ENCODE results near the gene COMMD6.
"Not testable (repeated sequence)": the region's sequence is repeated elsewhere in the genome, so short reads cannot be mapped to it uniquely, and the experiment has no call there.

COMMD6 gene

DNA sequence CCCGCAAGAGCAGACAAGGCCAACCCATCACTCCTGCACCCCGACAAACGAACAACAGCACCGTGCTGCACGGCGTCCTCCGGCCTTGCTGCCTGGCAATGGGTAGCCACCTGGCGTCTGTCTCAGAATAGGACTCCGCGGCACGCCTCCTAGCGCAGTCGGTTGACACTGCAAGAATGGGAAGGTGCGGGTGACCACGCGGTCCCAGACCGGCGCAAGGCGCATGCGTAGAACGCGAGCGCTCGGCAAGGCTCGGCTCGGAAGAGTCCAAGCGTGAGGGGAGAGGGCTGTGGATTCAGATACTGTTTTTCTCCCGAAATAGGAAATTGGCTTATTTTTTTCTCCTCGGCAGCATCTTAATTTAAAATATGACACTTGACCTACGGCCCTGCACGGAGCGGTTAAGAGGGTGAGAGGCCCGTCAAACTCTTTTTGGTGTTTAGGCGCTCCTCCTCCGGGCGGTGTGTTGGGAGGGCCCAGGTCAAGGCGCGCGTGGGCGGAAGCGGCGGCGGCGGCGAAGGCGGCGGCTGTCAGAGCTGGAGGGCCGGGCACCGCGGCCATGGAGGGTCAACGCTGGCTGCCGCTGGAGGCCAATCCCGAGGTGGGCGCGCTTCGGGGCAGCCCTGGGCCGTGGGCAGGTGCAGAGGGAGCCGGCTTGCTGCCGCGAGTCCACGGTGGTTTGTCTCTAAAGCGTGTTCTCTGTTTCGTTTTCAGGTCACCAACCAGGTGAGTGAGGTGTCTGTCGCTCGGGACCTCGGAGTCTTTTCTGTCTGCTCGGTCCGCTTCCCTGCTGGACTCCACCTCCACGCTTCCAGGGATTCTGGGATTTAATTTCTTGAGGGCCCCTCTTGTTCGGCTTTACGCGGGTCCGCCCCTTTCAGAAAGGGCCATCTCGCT is 11.9 kb upstream of the COMMD6 start, which contains the start of gene UCHL3:
UCHL3 (plus strand) TSS at position 530 of the 897 bp plus-strand sequence; CDS start at position 560, 30 bp downstream.
- peak within 1 kb of the TSS; percentile 97 for H3K27ac Mint-ChIP-seq
- H3K27me3 Mint-ChIP-seq (ENCODE audit: low read depth) = peaks cover 5% of the 10 kb centered on the region
- H3K36me3 Mint-ChIP-seq (ENCODE audit: low read depth) = peaks cover 19% of the 10 kb centered on the region
- peak within 1 kb of the TSS; percentile 97 for H3K4me3 Mint-ChIP-seq
- no peaks in the 10 kb centered on the region for H3K9me3 Mint-ChIP-seq
- peaks cover 22% of the 10 kb centered on the region for H3K4me1 Mint-ChIP-seq (ENCODE audit: low read depth)

DNA sequence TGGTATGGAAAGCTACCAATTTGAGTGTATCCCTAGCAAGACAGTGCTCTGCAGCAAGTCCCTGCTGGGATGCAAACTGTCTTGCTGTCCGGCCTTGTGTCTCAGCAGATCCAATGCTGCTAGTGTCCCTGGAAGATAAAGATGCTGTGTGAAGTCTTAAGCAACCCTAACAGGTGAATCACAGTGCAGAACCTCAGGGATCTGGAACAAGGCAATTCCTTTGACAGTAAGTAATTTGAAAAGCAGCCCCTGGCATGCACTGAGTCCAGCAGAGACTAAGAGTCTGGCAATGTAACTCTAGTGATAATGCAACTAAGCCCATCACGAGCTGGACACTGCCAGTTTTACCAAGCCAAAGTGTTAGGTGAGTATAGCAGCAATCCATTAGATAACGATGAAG is 10.3 kb upstream of the COMMD6 start:
- peaks cover 16% of the 10 kb centered on the region for H3K4me1 Mint-ChIP-seq (ENCODE audit: low read depth)
- H3K27ac Mint-ChIP-seq = no peak overlapping the region
- H3K27me3 Mint-ChIP-seq (ENCODE audit: low read depth) = peaks cover 5% of the 10 kb centered on the region
- no peak overlapping the region for H3K4me3 Mint-ChIP-seq
- peaks cover 6% of the 10 kb centered on the region for H3K36me3 Mint-ChIP-seq (ENCODE audit: low read depth)
- H3K9me3 Mint-ChIP-seq = no peaks in the 10 kb centered on the region

DNA sequence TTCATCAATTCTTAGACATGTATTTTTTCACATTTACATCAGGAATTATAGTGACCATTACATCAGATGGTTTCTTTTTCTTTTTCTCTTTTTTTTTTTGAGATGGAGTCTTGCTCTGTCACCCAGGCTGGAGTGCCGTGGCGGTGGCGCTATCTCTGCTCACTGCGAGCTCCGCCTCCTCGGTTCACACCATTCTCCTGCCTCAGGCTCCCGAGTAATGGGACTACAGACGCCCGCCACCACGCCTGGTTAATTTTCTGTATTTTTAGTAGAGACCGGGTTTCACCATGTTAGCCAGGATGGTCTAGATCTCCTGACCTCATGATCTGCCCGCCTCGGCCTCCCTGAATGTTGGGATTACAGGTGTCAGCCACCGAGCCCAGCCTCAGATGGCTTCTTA is 7.7 kb upstream of the COMMD6 start:
- not testable (repeated sequence) for H3K4me3 Mint-ChIP-seq; H3K27me3 Mint-ChIP-seq (ENCODE audit: low read depth); H3K9me3 Mint-ChIP-seq; H3K36me3 Mint-ChIP-seq (ENCODE audit: low read depth); H3K27ac Mint-ChIP-seq
- H3K4me1 Mint-ChIP-seq (ENCODE audit: low read depth) = peaks cover 11% of the 10 kb centered on the region

DNA sequence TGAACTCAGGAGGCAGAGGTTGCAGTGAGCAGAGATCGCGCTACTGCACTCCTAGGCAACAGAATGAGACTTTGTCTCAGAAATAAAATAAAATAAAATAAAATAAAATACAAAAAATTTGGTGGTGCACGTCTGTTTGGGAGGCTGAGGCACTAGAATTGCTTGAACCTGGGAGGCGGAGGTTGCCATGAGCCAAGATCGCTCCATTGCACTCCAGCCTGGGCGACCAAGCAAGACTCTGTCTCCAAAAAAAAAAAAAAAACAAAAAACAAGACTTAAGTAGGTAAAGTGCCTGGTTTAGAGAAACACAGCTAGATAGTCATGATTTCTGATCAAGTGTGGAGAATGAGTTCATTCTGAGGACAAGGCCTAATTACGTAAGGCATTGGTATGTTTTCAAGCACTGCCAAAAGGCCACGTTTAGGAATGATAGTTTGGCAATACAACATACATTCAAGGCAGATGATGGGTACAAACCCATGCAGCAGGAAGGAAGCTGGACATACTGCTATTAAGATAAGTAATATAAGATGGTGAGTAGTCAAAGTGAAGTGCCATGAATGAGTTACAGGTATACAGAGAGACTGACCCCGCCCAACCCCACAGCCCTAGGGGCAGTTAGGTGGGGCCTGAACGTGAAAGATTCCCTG is 7.2 kb upstream of the COMMD6 start:
- Mint-ChIP-seq H3K9me3 (no peaks in the 10 kb centered on the region), H3K27me3 (ENCODE audit: low read depth) (peaks cover 5% of the 10 kb centered on the region), H3K4me1 (ENCODE audit: low read depth) (peaks cover 8% of the 10 kb centered on the region), H3K27ac (no peak overlapping the region), H3K36me3 (ENCODE audit: low read depth) (peaks cover 2% of the 10 kb centered on the region), H3K4me3 (no peak overlapping the region)

DNA sequence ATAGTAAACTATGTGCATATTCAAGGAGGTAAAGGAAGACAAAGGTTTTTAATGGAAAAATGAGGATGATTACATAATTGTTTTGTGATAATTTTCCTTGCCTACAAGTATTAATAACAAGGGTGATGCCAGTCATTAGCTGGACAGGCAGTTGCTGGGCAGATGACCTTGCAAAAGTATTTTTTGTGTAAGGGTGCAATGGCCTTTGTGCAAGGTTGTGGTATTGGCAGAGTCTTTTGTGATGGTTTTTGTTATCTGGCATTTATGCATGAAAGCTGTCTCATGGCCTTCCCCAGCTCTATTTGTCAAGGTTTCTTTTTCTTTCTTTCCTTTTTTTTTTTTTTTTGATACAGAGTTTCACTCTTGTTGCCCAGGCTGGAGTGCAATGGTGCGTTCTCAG is 4.3 kb upstream of the COMMD6 start:
- Mint-ChIP-seq H3K9me3 (no peaks in the 10 kb centered on the region), H3K27me3 (ENCODE audit: low read depth) (peaks cover 1% of the 10 kb centered on the region)

DNA sequence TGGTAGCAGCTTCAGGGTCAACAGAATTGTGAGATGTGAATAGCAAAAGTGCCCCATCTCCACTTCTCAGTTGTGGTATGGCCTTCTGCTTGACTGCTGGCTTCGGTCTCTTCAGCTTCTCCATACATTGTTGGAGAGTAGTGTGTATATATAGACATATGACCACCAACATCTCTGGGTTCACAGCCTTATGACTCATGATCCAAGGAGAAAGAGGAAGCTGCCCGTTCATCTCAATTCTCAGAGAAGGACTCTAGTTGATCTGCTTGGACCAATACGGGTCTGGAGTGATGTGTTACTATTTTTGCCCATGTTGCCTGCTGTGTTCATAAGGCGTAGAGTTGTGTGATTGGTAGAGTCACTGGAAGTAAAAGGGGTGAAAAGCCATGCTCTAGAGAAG is 3.6 kb upstream of the COMMD6 start:
- Mint-ChIP-seq H3K4me3 (no peak overlapping the region), H3K27ac (no peak overlapping the region), H3K36me3 (ENCODE audit: low read depth) (peaks cover 5% of the 10 kb centered on the region), H3K27me3 (ENCODE audit: low read depth) (no peaks in the 10 kb centered on the region), H3K4me1 (ENCODE audit: low read depth) (peaks cover 17% of the 10 kb centered on the region), H3K9me3 (no peaks in the 10 kb centered on the region)

More for the DNA sequence above, 4.3 kb upstream of the COMMD6 start:
- Mint-ChIP-seq H3K4me1 (ENCODE audit: low read depth) (peaks cover 11% of the 10 kb centered on the region), H3K4me3 (no peak overlapping the region), H3K27ac (no peak overlapping the region), H3K36me3 (ENCODE audit: low read depth) (peaks cover 3% of the 10 kb centered on the region)

DNA sequence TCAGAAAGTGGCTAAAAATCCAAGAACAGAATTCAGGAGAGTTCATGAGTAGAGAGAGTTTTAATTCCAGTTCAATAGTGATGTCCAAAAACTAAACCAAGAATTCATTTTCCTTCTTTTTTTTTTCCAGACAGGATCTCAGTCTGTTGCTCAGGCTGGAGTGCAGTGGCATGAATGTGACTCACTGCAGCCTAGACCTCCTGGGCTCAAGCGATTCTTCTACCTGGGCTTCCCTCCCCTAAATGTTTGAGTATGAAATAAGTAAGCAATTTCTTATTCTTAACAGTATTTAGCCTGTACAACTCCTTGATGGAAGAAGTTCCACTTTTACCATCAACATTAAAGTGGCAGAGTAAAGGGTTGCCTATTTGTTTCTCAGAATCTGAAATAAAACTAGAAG is 3.8 kb downstream of the COMMD6 start:
- Mint-ChIP-seq H3K36me3 (ENCODE audit: low read depth) (peaks cover 23% of the 10 kb centered on the region), H3K4me3 (no peak overlapping the region), H3K9me3 (no peaks in the 10 kb centered on the region), H3K27ac (no peak overlapping the region), H3K27me3 (ENCODE audit: low read depth) (no peaks in the 10 kb centered on the region), H3K4me1 (ENCODE audit: low read depth) (peaks cover 44% of the 10 kb centered on the region)

DNA sequence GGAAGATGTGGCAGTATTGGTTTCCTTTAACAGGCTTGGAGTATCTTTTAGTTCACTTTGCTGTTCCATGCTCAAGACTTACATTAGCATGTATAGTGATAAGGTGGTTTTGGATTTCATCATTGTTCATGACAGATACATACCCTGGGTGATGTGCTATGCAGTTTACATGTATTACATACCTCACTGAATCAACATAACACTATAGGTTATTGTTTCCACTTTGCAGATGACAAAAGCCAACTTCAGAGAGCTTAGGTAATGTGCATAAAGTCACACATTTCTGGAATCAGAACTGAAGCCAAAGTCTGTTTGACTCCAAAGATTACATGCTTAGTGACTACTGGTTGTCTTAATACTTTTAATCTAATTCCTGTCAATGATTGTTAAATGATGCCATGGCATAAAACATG is 7.1 kb downstream of the COMMD6 start:
- Mint-ChIP-seq H3K4me1 (ENCODE audit: low read depth) (peaks cover 27% of the 10 kb centered on the region), H3K27me3 (ENCODE audit: low read depth) (no peaks in the 10 kb centered on the region), H3K27ac (peak overlapping the region; percentile 52), H3K4me3 (no peak overlapping the region), H3K9me3 (no peaks in the 10 kb centered on the region), H3K36me3 (ENCODE audit: low read depth) (peaks cover 33% of the 10 kb centered on the region)

DNA sequence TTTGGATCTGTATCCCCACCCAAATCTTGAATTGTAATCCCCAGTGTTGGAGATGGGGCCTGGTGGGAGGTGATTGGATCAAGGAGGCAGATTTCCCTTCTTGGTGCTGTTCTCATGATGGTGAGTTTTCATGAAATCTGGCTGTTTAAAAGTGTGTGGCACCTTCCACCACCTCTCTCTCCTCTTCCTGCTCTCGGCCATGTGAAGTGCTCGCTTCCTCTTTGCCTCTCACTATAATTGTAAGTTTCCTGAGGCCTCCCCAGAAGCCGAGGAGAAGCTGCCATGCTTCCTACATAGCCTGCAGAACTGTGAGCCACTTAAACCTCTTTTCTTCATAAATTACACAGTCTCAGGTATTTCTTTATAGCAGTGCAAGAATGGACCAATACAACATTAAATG is 15.7 kb downstream of the COMMD6 start:
- Mint-ChIP-seq H3K27me3 (ENCODE audit: low read depth) (no peaks in the 10 kb centered on the region), H3K36me3 (ENCODE audit: low read depth) (peaks cover 16% of the 10 kb centered on the region), H3K27ac (no peak overlapping the region), H3K4me1 (ENCODE audit: low read depth) (no peaks in the 10 kb centered on the region), H3K4me3 (no peak overlapping the region), H3K9me3 (peaks cover 10% of the 10 kb centered on the region)

DNA sequence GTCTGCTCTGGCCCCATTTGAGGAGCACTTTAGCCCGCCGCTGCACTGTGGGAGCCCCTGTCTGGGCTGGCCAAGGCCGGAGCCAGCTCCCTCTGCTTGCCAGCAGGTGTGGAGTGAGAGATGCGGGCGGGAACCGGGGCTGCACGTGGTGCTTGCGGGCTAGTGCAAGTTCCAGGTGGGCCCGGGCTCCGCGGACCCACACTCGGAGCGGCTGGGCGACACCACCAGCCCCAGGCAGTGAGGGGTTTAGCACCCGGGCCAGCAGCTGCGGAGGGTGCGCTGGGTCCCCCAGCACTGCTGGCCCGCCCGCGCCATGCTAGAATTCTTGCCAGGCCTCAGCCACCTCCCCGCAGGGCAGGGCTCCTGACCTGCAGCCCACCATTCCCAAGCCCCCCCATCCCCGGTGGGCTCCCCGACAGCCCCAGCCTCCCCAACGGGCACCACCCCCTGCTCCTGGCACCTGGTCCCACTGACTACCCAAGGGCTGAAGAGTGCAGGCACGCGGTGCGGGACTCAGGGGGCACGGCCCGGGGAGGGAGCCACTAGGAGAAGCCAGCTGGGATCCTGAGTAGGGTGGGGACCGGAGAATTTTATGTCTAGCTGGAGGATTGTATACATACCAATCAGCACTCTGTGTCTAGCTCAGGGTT is 19.1 kb downstream of the COMMD6 start:
- Mint-ChIP-seq H3K9me3 (peaks cover 10% of the 10 kb centered on the region), H3K27me3 (ENCODE audit: low read depth) (no peaks in the 10 kb centered on the region), H3K4me1 (ENCODE audit: low read depth) (no peaks in the 10 kb centered on the region), H3K27ac (no peak overlapping the region), H3K4me3 (no peak overlapping the region), H3K36me3 (ENCODE audit: low read depth) (no peaks in the 10 kb centered on the region)

DNA sequence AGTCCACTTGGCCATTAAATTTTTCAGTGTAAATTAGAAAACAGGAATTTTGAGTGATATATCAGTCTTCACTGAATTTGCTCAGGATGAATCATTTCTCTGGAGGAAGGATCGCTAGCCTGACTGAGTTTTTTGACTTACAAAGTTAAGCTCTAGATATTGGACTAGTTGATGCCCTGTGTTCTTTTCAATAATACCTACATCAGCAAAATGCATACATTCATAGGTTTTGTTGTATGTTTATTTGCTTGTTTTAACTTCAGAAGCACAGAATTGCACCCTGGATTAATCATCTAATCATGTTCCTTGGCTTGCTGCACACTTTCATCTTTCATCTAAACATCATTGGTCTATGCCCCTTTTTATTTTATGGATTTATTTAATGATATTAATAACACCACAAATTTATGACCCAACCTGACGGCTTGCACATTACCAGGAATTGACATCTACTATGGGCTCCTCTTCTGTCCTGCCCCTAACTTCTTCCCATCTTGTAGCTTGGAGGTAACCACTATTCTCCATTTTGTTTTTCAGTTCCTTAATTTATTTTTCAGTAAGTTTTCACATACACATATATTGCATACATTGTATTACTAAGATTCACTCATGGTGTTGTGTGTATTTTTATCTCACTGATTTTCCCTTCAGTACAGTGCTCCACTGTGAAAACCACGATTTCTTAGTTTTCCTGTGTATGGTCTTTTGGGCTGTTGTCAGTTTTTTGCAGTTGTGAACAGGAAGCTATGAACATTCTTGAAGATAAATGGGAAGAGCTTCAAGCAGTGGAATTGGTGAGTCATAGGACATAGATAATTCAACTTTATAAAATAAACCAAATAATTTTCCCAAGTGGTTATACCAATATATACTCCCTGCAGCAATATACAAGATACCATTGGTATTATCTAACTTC is 23.3 kb downstream of the COMMD6 start:
- Mint-ChIP-seq H3K27me3 (ENCODE audit: low read depth) (no peaks in the 10 kb centered on the region), H3K27ac (no peak overlapping the region), H3K36me3 (ENCODE audit: low read depth) (no peaks in the 10 kb centered on the region), H3K9me3 (no peaks in the 10 kb centered on the region), H3K4me3 (no peak overlapping the region), H3K4me1 (ENCODE audit: low read depth) (peaks cover 1% of the 10 kb centered on the region)

DNA sequence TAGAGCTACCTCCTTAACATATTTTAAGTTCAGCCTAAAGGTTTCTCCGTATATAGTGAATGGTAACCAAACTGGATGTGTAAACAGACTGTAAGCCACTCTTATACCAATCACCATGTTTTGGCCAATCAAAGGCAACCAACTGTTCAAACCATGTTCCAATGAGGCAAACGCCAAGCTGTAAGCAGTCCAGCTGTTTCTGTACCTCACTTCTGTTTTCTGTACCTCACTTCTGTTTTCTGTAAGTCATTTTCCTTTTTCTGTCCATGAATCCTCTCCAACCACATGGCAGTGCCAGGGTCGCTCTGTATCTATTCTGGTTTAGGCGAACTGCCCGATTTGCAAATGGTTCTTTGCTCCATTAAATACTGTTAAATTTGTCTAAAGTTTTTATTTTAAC is 24.4 kb downstream of the COMMD6 start:
- H3K27ac Mint-ChIP-seq = no peak overlapping the region
- no peaks in the 10 kb centered on the region for H3K36me3 Mint-ChIP-seq (ENCODE audit: low read depth)
- peaks cover 1% of the 10 kb centered on the region for H3K4me1 Mint-ChIP-seq (ENCODE audit: low read depth)
- no peaks in the 10 kb centered on the region for H3K27me3 Mint-ChIP-seq (ENCODE audit: low read depth)
- no peaks in the 10 kb centered on the region for H3K9me3 Mint-ChIP-seq
- no peak overlapping the region for H3K4me3 Mint-ChIP-seq

DNA sequence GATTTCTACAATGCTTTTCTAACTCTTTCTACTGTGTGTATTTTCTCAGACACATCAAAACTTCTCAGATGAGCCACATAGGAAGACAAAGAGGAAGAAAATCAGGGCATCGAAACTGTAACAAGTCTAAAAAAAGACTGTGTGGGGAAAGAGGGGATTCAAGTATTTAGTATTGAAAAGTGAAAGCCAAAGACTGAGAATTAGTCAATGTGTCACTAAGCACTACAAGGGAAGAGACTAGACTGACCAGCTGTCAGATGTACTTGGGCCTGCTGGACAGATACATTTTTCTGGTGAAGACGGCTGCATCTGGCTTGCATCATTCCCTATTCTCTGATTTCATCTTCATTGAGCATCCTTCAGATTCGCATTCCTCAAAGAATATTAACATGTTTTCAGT is 25.4 kb downstream of the COMMD6 start:
- Mint-ChIP-seq H3K27me3 (ENCODE audit: low read depth) (no peaks in the 10 kb centered on the region), H3K27ac (no peak overlapping the region), H3K4me3 (no peak overlapping the region), H3K4me1 (ENCODE audit: low read depth) (peaks cover 1% of the 10 kb centered on the region), H3K9me3 (no peaks in the 10 kb centered on the region), H3K36me3 (ENCODE audit: low read depth) (no peaks in the 10 kb centered on the region)

DNA sequence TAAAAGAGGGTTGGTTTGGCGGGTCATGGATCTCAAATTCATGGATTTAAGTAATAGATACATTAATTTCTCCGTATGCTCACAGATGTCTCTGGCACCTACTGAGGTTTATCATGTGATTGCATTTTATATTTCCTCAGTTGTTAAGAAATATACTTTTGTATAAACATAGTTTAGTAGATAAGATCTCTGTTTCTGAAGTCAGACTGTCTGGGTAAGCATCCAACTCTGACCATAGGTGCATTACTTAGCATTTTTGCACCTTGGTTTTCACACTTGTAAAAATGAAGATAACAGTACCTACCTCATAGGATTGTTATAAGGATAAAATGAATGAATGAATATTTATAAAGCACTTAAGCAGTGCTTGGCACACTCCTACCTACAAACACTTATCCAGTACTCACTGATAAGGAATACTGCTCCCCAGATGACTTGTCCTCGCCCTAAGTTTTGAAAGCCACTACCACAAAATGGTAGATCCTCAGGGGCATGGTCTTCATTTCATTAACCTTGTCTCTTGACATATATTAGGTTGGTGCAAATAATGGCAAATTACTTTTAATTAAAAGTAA is 26.5 kb downstream of the COMMD6 start:
- no peaks in the 10 kb centered on the region for H3K36me3 Mint-ChIP-seq (ENCODE audit: low read depth)
- H3K27ac Mint-ChIP-seq = no peak overlapping the region
- H3K9me3 Mint-ChIP-seq = no peaks in the 10 kb centered on the region
- no peaks in the 10 kb centered on the region for H3K27me3 Mint-ChIP-seq (ENCODE audit: low read depth)
- H3K4me1 Mint-ChIP-seq (ENCODE audit: low read depth) = peaks cover 1% of the 10 kb centered on the region
- H3K4me3 Mint-ChIP-seq = no peak overlapping the region
